Colonic mucosa (tissue), 4 donors: Measurements from ENCODE around the gene ERBB4. TPM values are rescaled to one million over a fixed set of nuclear protein-coding genes. Genes with fewer than 3 reads are reported as not detected.
"Not testable (repeated sequence)": the region's sequence is repeated elsewhere in the genome, so short reads cannot be mapped to it uniquely, and the experiment has no call there.

Source experiments
- DNase-seq: peaks from one replicate; pipeline ENCODE4 v3.0.0-alpha.2; 2020
- H3K27ac ChIP-seq: fragments of 200-600 bp; one replicate; pipeline ENCODE4 v1.8.0; 2021
- H3K27me3 ChIP-seq: fragments of 200-600 bp; one replicate; pipeline ENCODE4 v1.8.0; 2021
- H3K36me3 ChIP-seq: fragments of 200-600 bp; one replicate; pipeline ENCODE4 v1.8.0; 2021
- H3K4me1 ChIP-seq: fragments of 200-600 bp; one replicate; pipeline ENCODE4 v1.8.0; 2021; ENCODE audit warnings: mild to moderate bottlenecking
- H3K4me3 ChIP-seq: fragments of 200-600 bp; one replicate; pipeline ENCODE4 v1.8.0; 2021
- H3K9ac ChIP-seq, 2 donors: one replicate each; pipeline ENCODE4 v1.7.0; 2013; ENCODE audit warnings: control low read depth in 2 of 2, low read depth in 2 of 2, low read length in 2 of 2
- H3K9me3 ChIP-seq: fragments of 200-600 bp; one replicate; pipeline ENCODE4 v1.8.0; 2021
- intact Hi-C: fragments of 100-400 bp; cut with DNase I; formaldehyde crosslinking; loops from one replicate; pipeline ENCODE4 v1.14.1; 2022
- total RNA-seq, 2 donors: library from RNA; stranded (reverse); fragmentation: NEBNext Ultra II Directional in 1 of 2; extraction: Animal tissue kit (Norgen Biotek cat#: 25700) in 1 of 2; gene quantifications; one replicate each; pipeline ENCODE4 v1.2.1, GENCODE V29; 2021
- TF ChIP-seq, protein P1 (sequence below): fragments of 200-600 bp; IDR thresholded peaks from one replicate; pipeline ENCODE4 v1.8.0; 2022; ENCODE audit warnings: antibody characterized with exemption, mild to moderate bottlenecking
- donor health status: healthy.
- donor health status: DM: no; HTN: no; CAD: no.
- donor health status: DM: no; HTN: no; CAD: no.

Gene ERBB4
- total RNA-seq, 2 donors from 2014 or later = 0.05 to 0.07 TPM

DNA sequence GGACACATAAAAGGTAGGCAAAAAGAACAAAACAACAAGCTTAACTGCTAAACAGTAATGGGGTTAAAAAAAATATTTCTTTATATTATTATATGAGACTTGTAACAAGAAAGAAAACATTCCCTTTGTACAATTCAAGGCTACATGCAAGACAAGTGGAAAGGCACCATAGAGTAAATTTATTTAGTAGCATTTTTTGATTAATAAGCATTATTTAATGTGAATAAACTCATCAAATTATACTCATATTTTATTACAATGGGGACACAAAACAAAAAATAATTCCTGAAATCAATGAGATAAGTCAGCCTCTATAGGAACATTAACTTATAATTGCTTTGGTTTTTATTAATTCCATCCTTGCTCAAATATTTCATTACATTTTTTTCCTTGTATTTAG, 809.2 kb downstream of the ERBB4 start:
- Histone ChIP-seq H3K27me3 (no peaks in the 10 kb centered on the region), H3K4me3 (no peak overlapping the region), H3K9ac (no peak overlapping the region), H3K36me3 (no peaks in the 10 kb centered on the region), H3K27ac (no peak overlapping the region), H3K4me1 (no peaks in the 10 kb centered on the region), H3K9me3 (no peaks in the 10 kb centered on the region)
- intact Hi-C loops = no loop called here
- DNase-seq = no peak
- TF ChIP-seq, protein P1, sequence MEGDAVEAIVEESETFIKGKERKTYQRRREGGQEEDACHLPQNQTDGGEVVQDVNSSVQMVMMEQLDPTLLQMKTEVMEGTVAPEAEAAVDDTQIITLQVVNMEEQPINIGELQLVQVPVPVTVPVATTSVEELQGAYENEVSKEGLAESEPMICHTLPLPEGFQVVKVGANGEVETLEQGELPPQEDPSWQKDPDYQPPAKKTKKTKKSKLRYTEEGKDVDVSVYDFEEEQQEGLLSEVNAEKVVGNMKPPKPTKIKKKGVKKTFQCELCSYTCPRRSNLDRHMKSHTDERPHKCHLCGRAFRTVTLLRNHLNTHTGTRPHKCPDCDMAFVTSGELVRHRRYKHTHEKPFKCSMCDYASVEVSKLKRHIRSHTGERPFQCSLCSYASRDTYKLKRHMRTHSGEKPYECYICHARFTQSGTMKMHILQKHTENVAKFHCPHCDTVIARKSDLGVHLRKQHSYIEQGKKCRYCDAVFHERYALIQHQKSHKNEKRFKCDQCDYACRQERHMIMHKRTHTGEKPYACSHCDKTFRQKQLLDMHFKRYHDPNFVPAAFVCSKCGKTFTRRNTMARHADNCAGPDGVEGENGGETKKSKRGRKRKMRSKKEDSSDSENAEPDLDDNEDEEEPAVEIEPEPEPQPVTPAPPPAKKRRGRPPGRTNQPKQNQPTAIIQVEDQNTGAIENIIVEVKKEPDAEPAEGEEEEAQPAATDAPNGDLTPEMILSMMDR = no peak

DNA sequence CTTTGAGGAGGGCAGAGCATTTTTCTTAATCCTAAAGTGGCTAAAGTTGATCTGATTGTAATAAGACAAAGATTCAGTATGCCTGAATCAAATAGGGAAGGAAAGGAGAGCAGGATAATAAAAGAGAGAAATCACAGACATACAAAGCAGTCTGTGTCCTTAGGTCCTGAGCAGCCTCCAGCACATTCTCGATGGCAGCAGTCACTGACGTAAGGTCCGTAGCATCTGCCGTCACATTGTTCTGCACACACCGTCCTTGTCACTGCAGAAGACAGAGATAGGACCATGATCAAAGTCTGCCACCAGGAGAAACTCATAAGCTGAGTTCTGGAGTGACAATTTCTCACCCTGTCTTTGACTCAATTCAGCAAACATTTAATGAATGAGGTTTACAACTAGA, 813.7 kb downstream of the ERBB4 start:
- no peak overlapping the region for H3K9ac ChIP-seq
- no peak overlapping the region for H3K27ac ChIP-seq
- H3K27me3 ChIP-seq = no peaks in the 10 kb centered on the region
- no peaks in the 10 kb centered on the region for H3K4me1 ChIP-seq
- no peaks in the 10 kb centered on the region for H3K36me3 ChIP-seq
- no peaks in the 10 kb centered on the region for H3K9me3 ChIP-seq
- no peak overlapping the region for H3K4me3 ChIP-seq
- TF ChIP-seq, protein P1 = no peak
- intact Hi-C loops = no loop called here
- no peak for DNase-seq

GRCh38 chr2:211723398-211723797, 815.2 kb downstream of the ERBB4 start:
- H3K4me1 ChIP-seq = no peaks in the 10 kb centered on the region
- intact Hi-C loops = no loop called here
- H3K9ac ChIP-seq = no peak overlapping the region
- no peaks in the 10 kb centered on the region for H3K9me3 ChIP-seq
- DNase-seq = no peak
- TF ChIP-seq, protein P1 = no peak
- H3K27ac ChIP-seq = no peak overlapping the region
- no peak overlapping the region for H3K4me3 ChIP-seq
- H3K27me3 ChIP-seq = no peaks in the 10 kb centered on the region
- H3K36me3 ChIP-seq = no peaks in the 10 kb centered on the region

- H3K36me3 ChIP-seq = no peaks in the 10 kb centered on the region
- TF ChIP-seq, protein P1 = no peak
- no peaks in the 10 kb centered on the region for H3K27me3 ChIP-seq
Observed at GRCh38 chr2:211722928-211723327, 815.7 kb downstream of the ERBB4 start.

DNA sequence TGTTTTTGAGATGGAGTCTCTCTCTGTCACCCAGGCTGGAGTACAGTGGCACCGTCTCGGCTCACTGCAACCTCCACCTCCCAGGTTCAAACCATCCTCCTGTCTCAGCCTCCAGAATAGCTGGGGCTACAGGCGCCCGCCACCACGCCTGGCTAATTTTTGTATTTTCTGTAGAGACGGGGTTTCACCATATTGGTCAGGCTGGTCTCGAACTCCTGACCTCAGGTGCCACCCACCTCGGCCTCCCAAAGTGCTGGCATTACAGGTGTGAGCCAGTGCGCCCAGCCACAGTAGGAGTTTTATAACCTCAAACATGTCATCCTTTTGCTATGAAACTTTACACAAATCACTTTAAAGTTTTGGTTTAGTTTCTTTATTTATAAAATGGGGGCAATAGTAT, 816.7 kb downstream of the ERBB4 start:
- H3K27ac ChIP-seq, H3K27me3 ChIP-seq, H3K4me1 ChIP-seq, H3K9me3 ChIP-seq, H3K9ac ChIP-seq, DNase-seq, H3K36me3 ChIP-seq, H3K4me3 ChIP-seq, intact Hi-C loops: not testable (repeated sequence)

More at GRCh38 chr2:211722928-211723327, 815.7 kb downstream of the ERBB4 start:
- no peak overlapping the region for H3K27ac ChIP-seq
- no peak overlapping the region for H3K4me3 ChIP-seq
- no peaks in the 10 kb centered on the region for H3K4me1 ChIP-seq
- intact Hi-C loops = no loop called here
- H3K9me3 ChIP-seq = no peaks in the 10 kb centered on the region
- DNase-seq = no peak
- no peak overlapping the region for H3K9ac ChIP-seq

GRCh38 chr2:211709389-211709788, 829.2 kb downstream of the ERBB4 start:
- no peaks in the 10 kb centered on the region for H3K27me3 ChIP-seq
- TF ChIP-seq, protein P1 = no peak
- no peaks in the 10 kb centered on the region for H3K36me3 ChIP-seq
- H3K9me3 ChIP-seq = no peaks in the 10 kb centered on the region
- no peaks in the 10 kb centered on the region for H3K4me1 ChIP-seq
- no peak overlapping the region for H3K27ac ChIP-seq
- intact Hi-C loops = no loop called here
- no peak overlapping the region for H3K4me3 ChIP-seq
- H3K9ac ChIP-seq = no peak overlapping the region
- no peak for DNase-seq
